ENCODE measurements around the gene IGFBP5. TPM values are rescaled to one million over a fixed set of nuclear protein-coding genes. Genes with fewer than 3 reads are reported as not detected.

IGFBP5 gene
- total RNA-seq, 1 donor from 2014 or later: 316 TPM

- intact Hi-C loops (cut with DNase I): no loop called here
- ATAC-seq (no peak), DNase-seq (ENCODE audit: low spot score) (no peak)
These were observed 38.1 kb downstream of the IGFBP5 start for GRCh38 chr2:216657086-216657855.

- no peak for ATAC-seq
- DNase-seq (ENCODE audit: low spot score): no peak
- intact Hi-C loops (cut with DNase I): no loop called here
These were observed 40.8 kb downstream of the IGFBP5 start for GRCh38 chr2:216654528-216655052.

- no peak for DNase-seq (ENCODE audit: low spot score)
- intact Hi-C loops (cut with DNase I): no loop called here
These were observed 41.4 kb downstream of the IGFBP5 start for GRCh38 chr2:216653931-216654365.

GRCh38 chr2:216653093-216653799 is 42.1 kb downstream of the IGFBP5 start:
- no peak for ATAC-seq
- no peak for DNase-seq (ENCODE audit: low spot score)
- intact Hi-C loops (cut with DNase I): no loop called here

More at GRCh38 chr2:216653931-216654365, 41.4 kb downstream of the IGFBP5 start:
- ATAC-seq: no peak

GRCh38 chr2:216652566-216652965 is 42.8 kb downstream of the IGFBP5 start:
- ATAC-seq (no peak), DNase-seq (ENCODE audit: low spot score) (no peak)
- intact Hi-C loops (cut with DNase I): no loop called here

GRCh38 chr2:216651351-216651881 is 43.9 kb downstream of the IGFBP5 start:
- intact Hi-C loops (cut with DNase I): no loop called here
- ATAC-seq: no peak

GRCh38 chr2:216650626-216651257 is 44.6 kb downstream of the IGFBP5 start:
- ATAC-seq (no peak), DNase-seq (ENCODE audit: low spot score) (no peak)
- intact Hi-C loops (cut with DNase I): no loop called here

More at GRCh38 chr2:216651351-216651881, 43.9 kb downstream of the IGFBP5 start:
- no peak for DNase-seq (ENCODE audit: low spot score)

GRCh38 chr2:216649574-216649973 is 45.8 kb downstream of the IGFBP5 start:
- ATAC-seq: no peak
- intact Hi-C loops (cut with DNase I): no loop called here
- no peak for DNase-seq (ENCODE audit: low spot score)

- no peak for DNase-seq (ENCODE audit: low spot score)
- peak; percentile 78 for ATAC-seq
- intact Hi-C loops (cut with DNase I): no loop called here
These were observed 47.2 kb downstream of the IGFBP5 start for GRCh38 chr2:216648105-216648504.

GRCh38 chr2:216646116-216646515 is 49.2 kb downstream of the IGFBP5 start:
- ATAC-seq (no peak), DNase-seq (ENCODE audit: low spot score) (no peak)
- intact Hi-C loops (cut with DNase I): no loop called here

GRCh38 chr2:216645636-216645950 is 49.8 kb downstream of the IGFBP5 start:
- no peak for ATAC-seq
- intact Hi-C loops (cut with DNase I): no loop called here
- no peak for DNase-seq (ENCODE audit: low spot score)

- DNase-seq (ENCODE audit: low spot score): no peak
- intact Hi-C loops (cut with DNase I): no loop called here
- ATAC-seq: no peak
These were observed 50.3 kb downstream of the IGFBP5 start for GRCh38 chr2:216644842-216645635.

GRCh38 chr2:216643986-216644659 is 51.2 kb downstream of the IGFBP5 start:
- no peak for DNase-seq (ENCODE audit: low spot score)
- ATAC-seq: no peak
- intact Hi-C loops (cut with DNase I): no loop called here

- intact Hi-C loops (cut with DNase I): no loop called here
- DNase-seq (ENCODE audit: low spot score) (no peak), ATAC-seq (no peak)
These were observed 57.9 kb downstream of the IGFBP5 start for GRCh38 chr2:216637472-216637871.

GRCh38 chr2:216636551-216637450 is 58.5 kb downstream of the IGFBP5 start:
- intact Hi-C loops (cut with DNase I): no loop called here
- no peak for DNase-seq (ENCODE audit: low spot score)

GRCh38 chr2:216635701-216636550 is 59.4 kb downstream of the IGFBP5 start:
- ATAC-seq (no peak), DNase-seq (ENCODE audit: low spot score) (no peak)
- intact Hi-C loops (cut with DNase I): no loop called here

More at GRCh38 chr2:216636551-216637450, 58.5 kb downstream of the IGFBP5 start:
- peak; percentile 38 for ATAC-seq

Measured in sciatic nerve (tissue), 2 donors.